Lower leg skin (tissue), 4 donors: ENCODE measurements around the gene ETFRF1. TPM values are rescaled to one million over a fixed set of nuclear protein-coding genes. Genes with fewer than 3 reads are reported as not detected.

Source experiments
- DNase-seq, 2 donors: peaks; one replicate each; pipeline ENCODE4 v3.0.0-alpha.2; 2019; ENCODE audit warnings: low spot score in 2 of 2
- H3K4me3 ChIP-seq: fragments of 200-600 bp; sonication (generic); 2 replicates; pipeline ENCODE4 v1.5.1; 2017; ENCODE audit warnings: mild to moderate bottlenecking, low read depth; ENCODE audit not compliant: poor library complexity, severe bottlenecking
- CTCF ChIP-seq, 3 donors: fragments of 450-650 bp; IDR thresholded peaks; one replicate each; pipeline ENCODE4 v1.5.1; 2016; ENCODE audit warnings: antibody characterized with exemption in 3 of 3, mild to moderate bottlenecking in 3 of 3, moderate library complexity in 2 of 3
- POLR2A ChIP-seq, 2 donors: fragments of 450-650 bp; IDR thresholded peaks; one replicate each; pipeline ENCODE4 v1.6.1; 2016 to 2017; ENCODE audit warnings: antibody characterized with exemption in 2 of 2, mild to moderate bottlenecking in 1 of 2, moderate library complexity in 1 of 2
- WGBS, 2 donors: methylation state at CpG; one replicate each; pipeline ENCODE4 v1.1.5; 2018; 5-methylcytosine and 5-hydroxymethylcytosine counted together
- intact Hi-C: fragments of 100-400 bp; cut with DNase I; formaldehyde crosslinking; loops from one replicate; pipeline ENCODE4 v1.15.0; 2023; ENCODE audit warnings: low total_unique reads
- total RNA-seq, 4 donors: library from RNA; depleted of rRNA; stranded (reverse); fragments of >200 nt; gene quantifications; one replicate each; pipeline ENCODE4 v1.1.0, GENCODE V29; 2016

The ETFRF1 gene
- total RNA-seq, 4 donors from 2014 or later: 26.1 to 59.9 (median 38.0) TPM

GRCh38 chr12:25197608-25198007 lies 2.6 kb downstream of the ETFRF1 start:
- intact Hi-C loops: no loop called here
- TF ChIP-seq CTCF (IDR thresholded peaks at IDR 0.05) (no peak), POLR2A (IDR thresholded peaks at IDR 0.05) (no peak)
- 71 to 76% methylated on average over 2 of the region's 2 CpGs for WGBS, 2 donors
- no peak overlapping the region for H3K4me3 ChIP-seq
- no peak for DNase-seq

- no peak for DNase-seq
- intact Hi-C loops: no loop called here
- no peak for TF ChIP-seq POLR2A (IDR thresholded peaks at IDR 0.05)
- TF ChIP-seq CTCF (IDR thresholded peaks at IDR 0.05): no peak
- WGBS, 2 donors: 68 to 81% methylated on average over 1 of the region's 1 CpG
- H3K4me3 ChIP-seq: no peak overlapping the region
Observed at GRCh38 chr12:25200703-25201102, 5.7 kb downstream of the ETFRF1 start.

GRCh38 chr12:25202137-25202536 lies 7.1 kb downstream of the ETFRF1 start:
- WGBS, 2 donors: 92 to 93% methylated on average over 2 of the region's 2 CpGs
- no peak overlapping the region for H3K4me3 ChIP-seq
- intact Hi-C loops: no loop called here
- no peak for DNase-seq
- no peak for TF ChIP-seq CTCF (IDR thresholded peaks at IDR 0.05)
- no peak for TF ChIP-seq POLR2A (IDR thresholded peaks at IDR 0.05)

- H3K4me3 ChIP-seq: no peak overlapping the region
- intact Hi-C loops: no loop called here
- TF ChIP-seq POLR2A (IDR thresholded peaks at IDR 0.05) (no peak), CTCF (IDR thresholded peaks at IDR 0.05) (no peak)
- DNase-seq: no peak
- WGBS, 2 donors: 97% methylated on average over 6 of the region's 6 CpGs
Observed at GRCh38 chr12:25207411-25207810, 12.4 kb downstream of the ETFRF1 start.

- no peak overlapping the region for H3K4me3 ChIP-seq
- 88 to 92% methylated on average over 1 of the region's 1 CpG for WGBS, 2 donors
- no peak for TF ChIP-seq POLR2A (IDR thresholded peaks at IDR 0.05)
- no peak for TF ChIP-seq CTCF (IDR thresholded peaks at IDR 0.05)
- intact Hi-C loops: no loop called here
- no peak for DNase-seq
Observed at GRCh38 chr12:25207846-25208245, 12.8 kb downstream of the ETFRF1 start.

GRCh38 chr12:25208554-25208953 lies 13.5 kb downstream of the ETFRF1 start:
- no peak for TF ChIP-seq CTCF (IDR thresholded peaks at IDR 0.05)
- TF ChIP-seq POLR2A (IDR thresholded peaks at IDR 0.05): no peak
- 81 to 88% methylated on average over 1 of the region's 1 CpG for WGBS, 2 donors
- intact Hi-C loops: no loop called here

More at GRCh38 chr12:25208554-25208953, 13.5 kb downstream of the ETFRF1 start:
- no peak for DNase-seq
- H3K4me3 ChIP-seq: no peak overlapping the region
